GM23248 (cell line): Measurements from ENCODE around the gene HS3ST2.

Experiments
- EZH2 ChIP-seq: fragments of 200-600 bp; sonication (generic); IDR thresholded peaks from 2 replicates; pipeline ENCODE4 v1.6.1; 2018; ENCODE audit warnings: antibody characterized with exemption, mild to moderate bottlenecking; ENCODE audit not compliant: insufficient read depth, poor library complexity, severe bottlenecking
- EZH2phosphoT487 ChIP-seq: fragments of 200-600 bp; sonication (generic); IDR thresholded peaks from 2 replicates; pipeline ENCODE4 v1.6.1; 2018; ENCODE audit warnings: antibody characterized with exemption, moderate library complexity, mild to moderate bottlenecking, low read depth; ENCODE audit not compliant: insufficient read depth

DNA sequence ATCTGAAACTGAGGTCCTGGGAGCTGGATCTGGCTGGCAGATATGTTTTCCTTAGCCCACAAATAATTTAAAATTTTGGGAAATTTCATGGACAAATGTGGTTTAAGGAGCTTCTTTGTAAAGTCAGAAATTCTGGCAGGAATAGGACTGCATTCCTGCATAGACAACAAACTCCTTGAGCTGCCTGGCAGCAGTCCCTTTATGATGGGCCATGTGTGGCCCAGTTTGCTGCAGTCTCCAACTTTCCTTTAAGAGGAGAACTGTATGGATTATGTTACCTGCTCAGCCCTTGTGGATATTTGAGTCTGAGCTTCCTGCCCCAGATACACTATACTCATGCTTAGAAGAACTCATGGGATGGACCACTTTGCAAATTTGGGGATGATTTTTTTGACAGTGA, 48.5 kb upstream of the HS3ST2 start:
- TF ChIP-seq EZH2 = no peak
- no peak for TF ChIP-seq EZH2phosphoT487
